ENCODE measurements around the gene ZNF514. TPM values are rescaled to one million over a fixed set of nuclear protein-coding genes. Genes with fewer than 3 reads are reported as not detected.
A peak's percentile ranks its signal among the peaks of the same experiment; 100 is the strongest.
"Not testable (repeated sequence)": the region's sequence is repeated elsewhere in the genome, so short reads cannot be mapped to it uniquely, and the experiment has no call there.

Gene ZNF514
- total and polyA plus RNA-seq, 4 donors, result 5.0 to 38.4 (median 12.9) TPM

GRCh38 chr2:95206096-95206495 lies 46.4 kb upstream of the ZNF514 start:
- peaks cover 0 to 19% (median 12%) of the 10 kb centered on the region in 4 donors for H3K36me3 ChIP-seq (ENCODE audit: control insufficient read depth in 4 of 4, insufficient read depth in 4 of 4, low read length in 4 of 4)
- DNase-seq, result no peak
- ATAC-seq (ENCODE audit: insufficient read depth, low FRiP score), result no peak
- H3K27me3 ChIP-seq (ENCODE audit: control insufficient read depth in 3 of 3, insufficient read depth in 3 of 3, low read length in 2 of 3), result no peaks in the 10 kb centered on the region
- H3K4me3 ChIP-seq, result no peak overlapping the region
- peaks cover 0 to 11% (median 3%) of the 10 kb centered on the region in 5 donors for H3K4me1 ChIP-seq (ENCODE audit: control insufficient read depth in 5 of 5, insufficient read depth in 5 of 5, low read length in 5 of 5)
- H3K27ac ChIP-seq (ENCODE audit: low read depth in 1 of 2, low read length in 1 of 2), result no peak overlapping the region
- H3K9me3 ChIP-seq (ENCODE audit: control insufficient read depth in 4 of 4, insufficient read depth in 3 of 4, low read length in 3 of 4), result peaks cover 0 to 3% (median 1%) of the 10 kb centered on the region in 4 donors
- H3K9ac ChIP-seq (ENCODE audit: insufficient read depth in 1 of 2, low read length in 2 of 2), result no peak overlapping the region
- TF ChIP-seq CTCF (IDR thresholded peaks at IDR 0.05; ENCODE audit: control extremely low read depth, extremely low read depth), result no peak
- 44 to 47% methylated on average over 10 of the region's 10 CpGs for WGBS, 2 donors

- TF ChIP-seq CTCF (IDR thresholded peaks at IDR 0.05; ENCODE audit: control extremely low read depth, extremely low read depth), result no peak
- Histone ChIP-seq H3K4me3 (no peak overlapping the region), H3K9me3 (ENCODE audit: control insufficient read depth in 4 of 4, insufficient read depth in 3 of 4, low read length in 3 of 4) (no peaks in the 10 kb centered on the region), H3K27me3 (ENCODE audit: control insufficient read depth in 3 of 3, insufficient read depth in 3 of 3, low read length in 2 of 3) (no peaks in the 10 kb centered on the region), H3K36me3 (ENCODE audit: control insufficient read depth in 4 of 4, insufficient read depth in 4 of 4, low read length in 4 of 4) (peaks cover 0 to 8% (median 3%) of the 10 kb centered on the region in 4 donors), H3K27ac (ENCODE audit: low read depth in 1 of 2, low read length in 1 of 2) (no peak overlapping the region), H3K4me1 (ENCODE audit: control insufficient read depth in 5 of 5, insufficient read depth in 5 of 5, low read length in 5 of 5) (peaks cover 0 to 11% (median 3%) of the 10 kb centered on the region in 5 donors), H3K9ac (ENCODE audit: insufficient read depth in 1 of 2, low read length in 2 of 2) (no peak overlapping the region)
- 91 to 94% methylated on average over 2 of the region's 2 CpGs for WGBS, 2 donors
- ATAC-seq (ENCODE audit: insufficient read depth, low FRiP score), result no peak
- no peak for DNase-seq
These were observed 44.7 kb upstream of the ZNF514 start for GRCh38 chr2:95204396-95204795.

- Histone ChIP-seq H3K9ac (ENCODE audit: insufficient read depth in 1 of 2, low read length in 2 of 2) (no peak overlapping the region), H3K27ac (ENCODE audit: low read depth in 1 of 2, low read length in 1 of 2) (no peak overlapping the region), H3K4me3 (no peak overlapping the region), H3K27me3 (ENCODE audit: control insufficient read depth in 3 of 3, insufficient read depth in 3 of 3, low read length in 2 of 3) (no peaks in the 10 kb centered on the region), H3K36me3 (ENCODE audit: control insufficient read depth in 4 of 4, insufficient read depth in 4 of 4, low read length in 4 of 4) (peaks cover 0 to 4% (median 0%) of the 10 kb centered on the region in 4 donors), H3K9me3 (ENCODE audit: control insufficient read depth in 4 of 4, insufficient read depth in 3 of 4, low read length in 3 of 4) (no peaks in the 10 kb centered on the region), H3K4me1 (ENCODE audit: control insufficient read depth in 5 of 5, insufficient read depth in 5 of 5, low read length in 5 of 5) (peaks cover 0 to 11% (median 3%) of the 10 kb centered on the region in 5 donors)
- no peak for TF ChIP-seq CTCF (IDR thresholded peaks at IDR 0.05; ENCODE audit: control extremely low read depth, extremely low read depth)
- DNase-seq (no peak), ATAC-seq (ENCODE audit: insufficient read depth, low FRiP score) (no peak)
- 89 to 91% methylated on average over 4 of the region's 4 CpGs for WGBS, 2 donors
These were observed 44.3 kb upstream of the ZNF514 start for GRCh38 chr2:95203911-95204310.

- H3K4me1 ChIP-seq (ENCODE audit: control insufficient read depth in 5 of 5, insufficient read depth in 5 of 5, low read length in 5 of 5); H3K27me3 ChIP-seq (ENCODE audit: control insufficient read depth in 3 of 3, insufficient read depth in 3 of 3, low read length in 2 of 3); H3K4me3 ChIP-seq; H3K9ac ChIP-seq (ENCODE audit: insufficient read depth in 1 of 2, low read length in 2 of 2); H3K9me3 ChIP-seq (ENCODE audit: control insufficient read depth in 4 of 4, insufficient read depth in 3 of 4, low read length in 3 of 4); H3K36me3 ChIP-seq (ENCODE audit: control insufficient read depth in 4 of 4, insufficient read depth in 4 of 4, low read length in 4 of 4); H3K27ac ChIP-seq (ENCODE audit: low read depth in 1 of 2, low read length in 1 of 2); ATAC-seq (ENCODE audit: insufficient read depth, low FRiP score): not testable (repeated sequence)
- peak; percentile 36 for TF ChIP-seq CTCF (IDR thresholded peaks at IDR 0.05; ENCODE audit: control extremely low read depth, extremely low read depth)
- WGBS, 2 donors, result 19 to 24% methylated on average over 14 to 15 of the region's 15 CpGs
- DNase-seq, result peak; percentile 24 to 49 (median 33)
These were observed 33.3 kb upstream of the ZNF514 start for GRCh38 chr2:95192956-95193355.

Data from lung (tissue), 12 donors.